NCI-H774 (cell line): Measurements from ENCODE around the gene ATE1.
"Not testable (repeated sequence)": the region's sequence is repeated elsewhere in the genome, so short reads cannot be mapped to it uniquely, and the experiment has no call there.

Source experiments
- DNase-seq: peaks from one replicate; lab custom pipeline; 2025; lab: John Stamatoyannopoulos, UW

ATE1 gene

GRCh38 chr10:121788717-121789116 is 139.1 kb downstream of the ATE1 start:
- no peak for DNase-seq

GRCh38 chr10:121788115-121788514 is 139.7 kb downstream of the ATE1 start:
- DNase-seq = no peak

GRCh38 chr10:121787169-121787568 is 140.7 kb downstream of the ATE1 start:
- DNase-seq = no peak

GRCh38 chr10:121783782-121784372 is 144.0 kb downstream of the ATE1 start:
- DNase-seq = no peak

GRCh38 chr10:121781101-121781500 is 146.7 kb downstream of the ATE1 start:
- no peak for DNase-seq

- no peak for DNase-seq
Observed at GRCh38 chr10:121774813-121775212, 153.0 kb downstream of the ATE1 start.

GRCh38 chr10:121774404-121774803 is 153.4 kb downstream of the ATE1 start:
- DNase-seq = no peak

GRCh38 chr10:121772884-121773283 is 154.9 kb downstream of the ATE1 start:
- DNase-seq = no peak

GRCh38 chr10:121772406-121772805 is 155.4 kb downstream of the ATE1 start:
- DNase-seq = no peak

GRCh38 chr10:121771966-121772365 is 155.9 kb downstream of the ATE1 start:
- DNase-seq = no peak

- DNase-seq = no peak
Observed at GRCh38 chr10:121766426-121766825, 161.4 kb downstream of the ATE1 start.

GRCh38 chr10:121765204-121765603 is 162.6 kb downstream of the ATE1 start:
- DNase-seq = no peak

- no peak for DNase-seq
Observed at GRCh38 chr10:121764233-121764942, 163.4 kb downstream of the ATE1 start.

GRCh38 chr10:121757241-121757640 is 170.6 kb downstream of the ATE1 start:
- not testable (repeated sequence) for DNase-seq

GRCh38 chr10:121755496-121755895 is 172.3 kb downstream of the ATE1 start:
- DNase-seq = not testable (repeated sequence)

GRCh38 chr10:121754666-121755065 is 173.2 kb downstream of the ATE1 start:
- no peak for DNase-seq

- no peak for DNase-seq
Observed at GRCh38 chr10:121753726-121754476, 173.9 kb downstream of the ATE1 start.

- DNase-seq = no peak
Observed at GRCh38 chr10:121751191-121751760, 176.6 kb downstream of the ATE1 start.

GRCh38 chr10:121747163-121747775 is 180.6 kb downstream of the ATE1 start:
- DNase-seq = no peak

GRCh38 chr10:121741248-121741792 is 186.5 kb downstream of the ATE1 start:
- DNase-seq = no peak

- DNase-seq = no peak
Observed at GRCh38 chr10:121740069-121740468, 187.8 kb downstream of the ATE1 start.

GRCh38 chr10:121739114-121739513 is 188.7 kb downstream of the ATE1 start:
- no peak for DNase-seq
